ENCODE measurements around the gene MACROD1. TPM values are rescaled to one million over a fixed set of nuclear protein-coding genes. Genes with fewer than 3 reads are reported as not detected.

MACROD1 gene
- total and polyA plus RNA-seq, 2 of the 13 experiments (the other 11 are each of a cell fraction or from before 2014, with no cell fraction given): 23.1 to 34.5 TPM

- ChIA-PET POLR2A (no interaction called here), CTCF (ENCODE audit: low intra/inter-chr PET ratio, low total read pairs) (no interaction called here)
- H2AFZ ChIP-seq (ENCODE audit: low read length): no peak overlapping the region
- no peak for ATAC-seq
- H3K27me3 ChIP-seq (ENCODE audit: control insufficient read depth in 1 of 2, insufficient read depth in 2 of 2, low read length in 2 of 2): no peaks in the 10 kb centered on the region
- H3K9me3 ChIP-seq (ENCODE audit: low read length): no peaks in the 10 kb centered on the region
- no peaks in the 10 kb centered on the region for H3K79me2 ChIP-seq (ENCODE audit: insufficient read depth, low read length)
- in situ Hi-C loops (cut with HindIII; ENCODE audit: extremely low pct_ligation_motif_present, low pct_unique_long_range_greater_than_20kb) (no loop called here), intact Hi-C loops (cut with micrococcal nuclease; ENCODE audit: unreplicated experiment) (no loop called here)
- no TSS peak for BruUV-seq (replicated peaks)
- H3K9ac ChIP-seq (ENCODE audit: insufficient read depth, low read depth, low read length): no peak overlapping the region
- no peak for DNase-seq (ENCODE audit: low spot score)
- H3K4me1 ChIP-seq (ENCODE audit: insufficient read depth, low read length): no peaks in the 10 kb centered on the region
- H3K36me3 ChIP-seq (replicated peaks in 1 of 2; ENCODE audit: control insufficient read depth in 1 of 2, insufficient read depth in 2 of 2, low read length in 2 of 2): no peaks in the 10 kb centered on the region
- no peak for FAIRE-seq
- WGBS (ENCODE audit: low lambda C conversion rate): 95% methylated on average over 7 of the region's 8 CpGs
- no peak overlapping the region for H3K27ac ChIP-seq (ENCODE audit: extremely low read length, insufficient read depth, low read length)
- peaks cover 21% of the 10 kb centered on the region; the same call in 1 of the 2 replicates for H4K20me1 ChIP-seq (ENCODE audit: insufficient read depth, low read length)
- H3K4me3 ChIP-seq (replicated peaks in 1 of 3; ENCODE audit: insufficient read depth in 1 of 3, low read depth in 2 of 3, low read length in 3 of 3): no peak overlapping the region
- H3K4me2 ChIP-seq (ENCODE audit: low read depth, low read length): no peak overlapping the region
- no peak for TF ChIP-seq SP5 (CRISPR knock-in tag; IDR thresholded peaks at IDR 0.05; ENCODE audit: borderline replicate concordance, low read depth)
- no peak for TF ChIP-seq HMG20A (CRISPR knock-in tag; IDR thresholded peaks at IDR 0.05; ENCODE audit: borderline replicate concordance)
- no peak for TF ChIP-seq ZNF710 (CRISPR knock-in tag; IDR thresholded peaks at IDR 0.05; ENCODE audit: borderline replicate concordance)
- TF ChIP-seq CC2D1A (CRISPR knock-in tag; IDR thresholded peaks at IDR 0.05): no peak
- no peak for TF ChIP-seq E2F5 (CRISPR knock-in tag; conservative IDR thresholded peaks at IDR 0.05)
- TF ChIP-seq PBX2 (CRISPR knock-in tag; IDR thresholded peaks at IDR 0.05): no peak
- TF ChIP-seq NBN (conservative IDR thresholded peaks at IDR 0.05): no peak
- TF ChIP-seq CAMTA2 (CRISPR knock-in tag; IDR thresholded peaks at IDR 0.05; ENCODE audit: borderline replicate concordance): no peak
- no peak for TF ChIP-seq ZNF564 (CRISPR knock-in tag; IDR thresholded peaks at IDR 0.05)
- TF ChIP-seq HES4 (CRISPR knock-in tag; IDR thresholded peaks at IDR 0.05; ENCODE audit: borderline replicate concordance): no peak
- TF ChIP-seq REPIN1 (CRISPR knock-in tag; IDR thresholded peaks at IDR 0.05; ENCODE audit: borderline replicate concordance, low read depth): no peak
- no peak for TF ChIP-seq RFX5 (IDR thresholded peaks at IDR 0.05; ENCODE audit: low read depth, low read length)
- TF ChIP-seq CTCF (CRISPR knock-in tag; IDR thresholded peaks at IDR 0.05): no peak
These were observed 93.5 kb downstream of the MACROD1 start for GRCh38 chr11:64072403-64072802.

All from HepG2 (cell line).